PC-3 (cell line): ENCODE measurements around the gene FBXO30.

Experiments
- EZH2 ChIP-seq: fragments of 300-600 bp; sonication (generic); IDR thresholded peaks from one replicate; pipeline ENCODE4 v1.6.1; 2017; ENCODE audit warnings: antibody characterized with exemption, mild to moderate bottlenecking, low read length; ENCODE audit not compliant: unreplicated experiment
- TF ChIP-seq, protein P1 (sequence below): fragments of 300-600 bp; sonication (generic); conservative IDR thresholded peaks from 2 replicates; pipeline ENCODE4 v1.5.1; 2017; ENCODE audit warnings: antibody characterized with exemption, low read depth, mild to moderate bottlenecking, low read length

DNA sequence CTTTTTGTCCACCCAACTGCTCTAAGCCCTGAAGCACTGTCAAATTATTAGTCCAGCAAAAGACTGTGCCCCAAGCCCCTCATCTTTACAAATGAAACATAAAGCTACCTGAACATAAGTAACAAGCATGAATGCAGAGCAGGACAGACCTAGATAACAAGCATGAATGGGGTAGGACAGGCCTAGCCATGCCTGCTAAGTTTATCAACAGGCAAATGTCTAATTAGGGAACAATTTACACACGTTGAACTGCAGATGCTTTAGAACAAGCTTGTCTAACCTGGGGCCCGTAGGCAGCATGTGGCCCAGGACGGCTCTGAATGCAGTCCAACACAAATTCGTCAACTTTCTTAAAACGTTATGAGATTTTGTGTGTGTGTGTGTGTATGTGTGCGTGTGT, 13.6 kb downstream of the FBXO30 start:
- TF ChIP-seq, protein P1, sequence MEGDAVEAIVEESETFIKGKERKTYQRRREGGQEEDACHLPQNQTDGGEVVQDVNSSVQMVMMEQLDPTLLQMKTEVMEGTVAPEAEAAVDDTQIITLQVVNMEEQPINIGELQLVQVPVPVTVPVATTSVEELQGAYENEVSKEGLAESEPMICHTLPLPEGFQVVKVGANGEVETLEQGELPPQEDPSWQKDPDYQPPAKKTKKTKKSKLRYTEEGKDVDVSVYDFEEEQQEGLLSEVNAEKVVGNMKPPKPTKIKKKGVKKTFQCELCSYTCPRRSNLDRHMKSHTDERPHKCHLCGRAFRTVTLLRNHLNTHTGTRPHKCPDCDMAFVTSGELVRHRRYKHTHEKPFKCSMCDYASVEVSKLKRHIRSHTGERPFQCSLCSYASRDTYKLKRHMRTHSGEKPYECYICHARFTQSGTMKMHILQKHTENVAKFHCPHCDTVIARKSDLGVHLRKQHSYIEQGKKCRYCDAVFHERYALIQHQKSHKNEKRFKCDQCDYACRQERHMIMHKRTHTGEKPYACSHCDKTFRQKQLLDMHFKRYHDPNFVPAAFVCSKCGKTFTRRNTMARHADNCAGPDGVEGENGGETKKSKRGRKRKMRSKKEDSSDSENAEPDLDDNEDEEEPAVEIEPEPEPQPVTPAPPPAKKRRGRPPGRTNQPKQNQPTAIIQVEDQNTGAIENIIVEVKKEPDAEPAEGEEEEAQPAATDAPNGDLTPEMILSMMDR = no peak
- TF ChIP-seq EZH2 = no peak
